T1000 (cell line): ENCODE results near the gene LPGAT1.
"Not testable (repeated sequence)": the region's sequence is repeated elsewhere in the genome, so short reads cannot be mapped to it uniquely, and the experiment has no call there.

Experiments
- DNase-seq: peaks from one replicate; lab custom pipeline; 2025; ENCODE audit warnings: mixed read lengths; lab: John Stamatoyannopoulos, UW

LPGAT1 gene

GRCh38 chr1:211735208-211736170, 95.1 kb downstream of the LPGAT1 start:
- DNase-seq, result peak; percentile 92

DNA sequence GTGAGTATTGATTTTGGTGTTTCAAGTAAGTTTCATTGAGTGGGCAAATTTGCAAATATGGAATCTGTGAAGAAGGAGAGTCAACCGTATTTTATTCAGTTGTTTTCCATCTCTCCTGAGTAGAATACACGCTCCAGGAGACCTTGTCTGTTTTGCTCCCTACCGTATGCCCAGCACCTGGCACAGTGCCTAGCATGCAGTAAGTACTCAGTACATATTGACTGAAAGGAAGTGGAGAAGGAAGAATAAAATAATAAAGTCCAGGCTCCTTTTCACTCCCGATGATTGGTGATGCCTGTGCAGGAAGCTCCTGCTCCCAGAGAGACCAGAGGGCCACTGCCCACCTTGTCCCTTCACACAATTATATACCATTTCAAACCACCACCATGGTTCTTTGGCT, 95.8 kb downstream of the LPGAT1 start:
- DNase-seq, result no peak

DNA sequence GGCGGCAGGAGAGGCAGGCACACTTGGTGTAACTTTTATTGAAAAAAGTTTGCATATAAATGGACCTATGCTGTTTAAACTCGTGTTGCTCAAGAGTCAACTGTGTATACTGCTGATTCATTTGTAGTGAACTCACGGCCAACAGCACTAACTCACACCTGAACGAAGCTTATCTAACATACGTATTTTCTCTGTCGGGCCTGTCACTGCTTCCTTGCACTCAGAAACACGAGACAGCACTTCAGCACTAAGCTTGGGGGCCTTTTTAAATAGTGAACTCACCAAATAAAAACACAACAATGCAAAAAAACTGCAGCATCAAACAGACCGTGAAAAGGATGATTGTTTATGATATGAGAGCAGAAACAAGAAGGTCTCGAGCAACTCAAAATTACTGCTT, 96.2 kb downstream of the LPGAT1 start:
- DNase-seq, result no peak

DNA sequence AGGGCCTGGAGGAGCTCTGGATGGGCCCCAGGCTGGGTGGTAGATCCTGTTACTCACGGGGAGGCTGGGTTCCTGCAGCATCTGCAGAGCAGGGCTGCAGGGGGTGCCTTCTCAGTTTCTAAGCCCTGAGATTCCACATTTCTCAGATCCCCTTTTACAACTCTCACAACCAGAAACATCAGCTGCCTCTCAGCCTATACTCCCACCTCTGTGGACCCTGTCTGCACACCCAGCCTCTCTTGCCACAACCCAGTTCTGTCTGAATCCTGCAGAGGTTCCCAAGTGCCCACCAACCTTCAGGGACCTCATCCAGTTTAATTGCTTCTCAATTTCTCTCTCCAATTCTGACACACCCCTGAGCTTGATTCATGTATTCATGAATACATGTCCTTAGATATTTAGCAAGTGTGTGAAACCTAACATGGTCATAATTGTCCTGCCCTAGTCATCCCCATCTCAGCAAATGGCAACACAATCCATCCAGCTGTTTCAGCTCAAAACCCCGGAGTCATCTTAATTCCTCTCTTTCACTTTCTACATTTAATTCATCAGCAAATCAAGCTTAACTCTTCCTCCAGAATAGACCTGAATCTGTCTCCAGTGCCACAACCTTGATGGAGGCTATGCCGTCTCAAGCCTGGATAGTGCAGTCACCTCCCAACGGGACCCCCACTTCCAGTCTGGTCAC, 98.1 kb downstream of the LPGAT1 start:
- no peak for DNase-seq

- DNase-seq, result no peak
These were observed 98.9 kb downstream of the LPGAT1 start for GRCh38 chr1:211731456-211732292.

DNA sequence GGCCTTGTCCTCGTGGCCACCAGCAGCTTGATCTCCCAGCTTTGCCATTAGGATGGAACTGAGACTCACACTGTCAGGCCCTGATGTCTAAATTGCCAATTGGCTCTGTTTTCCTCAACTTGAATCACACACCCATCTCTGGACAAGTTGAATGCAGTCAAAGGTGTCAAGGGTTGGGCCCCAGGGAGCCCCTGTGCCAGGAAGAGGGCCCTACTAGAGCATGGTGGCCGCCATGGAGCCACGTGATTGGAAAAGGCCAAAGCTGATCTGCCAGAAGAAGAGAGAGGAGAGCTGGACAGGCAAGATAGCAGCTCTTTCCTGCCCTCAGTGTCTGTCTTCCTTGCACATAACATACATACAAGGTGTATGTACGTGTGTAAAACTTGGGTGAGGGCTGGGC, 100.2 kb downstream of the LPGAT1 start:
- DNase-seq, result no peak

GRCh38 chr1:211729238-211729637, 101.3 kb downstream of the LPGAT1 start:
- no peak for DNase-seq

- no peak for DNase-seq
These were observed 104.0 kb downstream of the LPGAT1 start for GRCh38 chr1:211726467-211726995.

- DNase-seq, result no peak
These were observed 105.8 kb downstream of the LPGAT1 start for GRCh38 chr1:211724687-211725196.

- no peak for DNase-seq
These were observed 107.3 kb downstream of the LPGAT1 start for GRCh38 chr1:211723273-211723672.

GRCh38 chr1:211722277-211723175, 108.0 kb downstream of the LPGAT1 start:
- no peak for DNase-seq

GRCh38 chr1:211716555-211716954, 114.0 kb downstream of the LPGAT1 start:
- DNase-seq, result not testable (repeated sequence)

DNA sequence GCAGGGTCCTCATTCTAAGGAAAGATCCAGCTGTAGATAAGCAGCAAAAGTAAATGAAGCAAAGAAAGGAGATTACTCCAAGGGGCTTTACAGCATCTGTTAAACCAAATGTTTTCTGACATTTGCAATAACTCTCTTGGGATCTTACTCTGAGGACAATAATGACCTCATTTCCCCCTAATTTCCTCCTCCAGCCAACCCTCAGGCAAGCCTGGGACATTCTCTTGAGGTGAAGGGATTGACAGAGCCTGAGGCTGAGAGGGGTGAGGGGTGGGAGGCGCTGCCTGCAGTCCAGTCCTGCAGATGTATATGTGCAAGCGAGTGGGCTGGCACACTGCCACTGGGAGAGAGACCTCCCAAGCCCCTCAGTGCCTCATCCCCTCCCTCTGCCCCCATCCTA, 114.6 kb downstream of the LPGAT1 start:
- no peak for DNase-seq

- DNase-seq, result no peak
These were observed 116.4 kb downstream of the LPGAT1 start for GRCh38 chr1:211714154-211714553.

GRCh38 chr1:211713231-211713630, 117.3 kb downstream of the LPGAT1 start:
- DNase-seq, result no peak

GRCh38 chr1:211711315-211711705, 119.3 kb downstream of the LPGAT1 start:
- no peak for DNase-seq

- DNase-seq, result no peak
These were observed 119.8 kb downstream of the LPGAT1 start for GRCh38 chr1:211710566-211711314.

DNA sequence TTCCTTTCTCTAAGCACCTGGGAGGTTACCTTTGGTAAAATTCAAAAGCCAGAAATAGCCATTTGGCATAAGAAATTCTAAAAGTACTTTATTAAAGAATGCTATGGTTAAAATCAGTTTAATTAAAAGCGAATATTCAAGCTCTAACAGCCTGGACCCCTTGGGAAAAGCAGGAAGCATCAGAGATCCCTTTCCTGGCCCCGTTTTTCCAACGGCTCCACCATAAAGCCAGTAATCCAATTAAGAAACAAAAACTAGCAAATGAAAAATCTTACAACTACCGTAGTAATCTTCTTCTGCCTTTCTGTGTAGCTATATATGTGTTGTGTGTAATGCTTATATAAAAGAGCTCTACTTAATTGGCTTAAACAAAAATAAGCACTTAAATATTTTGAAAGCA, 121.6 kb downstream of the LPGAT1 start:
- no peak for DNase-seq

GRCh38 chr1:211708006-211708405, 122.6 kb downstream of the LPGAT1 start:
- DNase-seq, result no peak
